ENCODE measurements around the gene SLIT3.

GRCh38 chr5:168962306-168962705 is 338.6 kb downstream of the SLIT3 start:
- TF ChIP-seq ZFP37 (tag by site-specific recombination; IDR thresholded peaks at IDR 0.05) (no peak), ZNF16 (tag by site-specific recombination; IDR thresholded peaks at IDR 0.05; ENCODE audit: low read depth) (no peak), YY1 (tag by site-specific recombination; IDR thresholded peaks at IDR 0.05) (no peak)
